H1 (cell line): ENCODE measurements around the gene GALT. TPM values are rescaled to one million over a fixed set of nuclear protein-coding genes. Genes with fewer than 3 reads are reported as not detected.

Source experiments
- CTCF ChIA-PET: fragments of 300-600 bp; sonication (Branson Sonifier 250); formaldehyde crosslinking; loops from one replicate; lab custom pipeline; 2021; ENCODE audit not compliant: partially characterized antibody; lab: Charles Lee
- POLR2A ChIA-PET: fragments of 300-600 bp; sonication (Branson Sonifier 250); formaldehyde crosslinking; loops from one replicate; lab custom pipeline; 2021; ENCODE audit warnings: inconsistent platforms; ENCODE audit not compliant: partially characterized antibody; lab: Charles Lee
- DNase-seq, 2 experiments: peaks; one replicate each; pipeline versions ENCODE4 v3.0.0 to v3.0.0-alpha.2; 2010 to 2022; ENCODE audit warnings: low spot score in 2 of 2, low read depth in 1 of 2, mixed read lengths in 1 of 2
- FAIRE-seq: peaks from 2 replicates; lab custom pipeline; 2011; peaks lifted over from hg19 to GRCh38; lab: Jason Lieb, UNC
- H2AFZ ChIP-seq: 2 replicates; pipeline ENCODE4 v1.8.1; 2012; ENCODE audit warnings: low read length, inconsistent platforms
- H2AK5ac ChIP-seq: 2 replicates; pipeline ENCODE4 v1.6.1; 2013; ENCODE audit warnings: low read depth, low read length
- H2BK120ac ChIP-seq: replicated peaks from 2 replicates; pipeline ENCODE3; 2013; ENCODE audit warnings: low read depth, low read length, inconsistent platforms
- H2BK12ac ChIP-seq: 2 replicates; pipeline ENCODE4 v1.6.1; 2013; ENCODE audit warnings: low read depth, low read length
- H2BK15ac ChIP-seq: 2 replicates; pipeline ENCODE4 v1.6.1; 2013; ENCODE audit warnings: low read length
- H2BK20ac ChIP-seq: 2 replicates; pipeline ENCODE4 v1.6.1; 2013; ENCODE audit warnings: low read length
- H2BK5ac ChIP-seq: 2 replicates; pipeline ENCODE4 v1.6.1; 2013; ENCODE audit warnings: low read depth, low read length
- H3K14ac ChIP-seq: 2 replicates; pipeline ENCODE4 v1.6.1; 2013; ENCODE audit warnings: inconsistent platforms; ENCODE audit not compliant: insufficient read length
- H3K18ac ChIP-seq: 2 replicates; pipeline ENCODE4 v1.6.1; 2013; ENCODE audit warnings: low read length; ENCODE audit errors: extremely low read depth
- H3K23ac ChIP-seq: 2 replicates; pipeline ENCODE4 v1.6.1; 2013; ENCODE audit warnings: inconsistent platforms; ENCODE audit not compliant: insufficient read length
- H3K23me2 ChIP-seq: 2 replicates; pipeline ENCODE4 v1.6.1; 2013; ENCODE audit warnings: low read depth, low read length
- H3K27ac ChIP-seq: 2 replicates; pipeline ENCODE4 v1.6.1; 2011; ENCODE audit warnings: low read depth, low read length, inconsistent platforms
- H3K27me3 ChIP-seq, 4 experiments: replicated peaks in 1 of 4; 1 replicate in 1 of 4; 2 replicates in 3 of 4; pipeline versions ENCODE4 v1.6.1 to v1.8.1; 2011 to 2013; ENCODE audit warnings: low read length in 3 of 4, mild to moderate bottlenecking in 3 of 4, inconsistent platforms in 2 of 4, mixed read lengths in 2 of 4, moderate library complexity in 1 of 4; ENCODE audit not compliant: control insufficient read depth in 3 of 4, insufficient read depth in 3 of 4; ENCODE audit errors: extremely low read depth in 1 of 4
- H3K36me3 ChIP-seq, 4 experiments: 2 replicates each; pipeline versions ENCODE4 v1.6.1 to v1.8.1; 2011 to 2013; ENCODE audit warnings: mild to moderate bottlenecking in 4 of 4, low read length in 3 of 4, moderate library complexity in 2 of 4, control low read depth in 1 of 4, inconsistent platforms in 1 of 4; ENCODE audit not compliant: insufficient read depth in 4 of 4, control insufficient read depth in 2 of 4
- H3K4ac ChIP-seq: replicated peaks from 2 replicates; pipeline ENCODE3; 2013; ENCODE audit warnings: low read length, low read depth, mixed read lengths, inconsistent platforms; ENCODE audit not compliant: insufficient read length
- H3K4me1 ChIP-seq, 4 experiments: replicated peaks in 1 of 4; 1 replicate in 1 of 4; 2 replicates in 3 of 4; pipeline versions ENCODE4 v1.6.1 to v1.8.1; 2011 to 2013; ENCODE audit warnings: low read length in 3 of 4, inconsistent platforms in 2 of 4, mixed read lengths in 1 of 4; ENCODE audit not compliant: insufficient read depth in 4 of 4, control insufficient read depth in 3 of 4
- H3K4me2 ChIP-seq, 2 experiments: 2 replicates each; pipeline versions ENCODE4 v1.6.1 to v1.8.1; 2011 to 2013; ENCODE audit warnings: low read depth in 2 of 2, low read length in 2 of 2, control low read depth in 1 of 2, inconsistent platforms in 1 of 2, mild to moderate bottlenecking in 1 of 2; ENCODE audit not compliant: insufficient read depth in 1 of 2
- H3K4me3 ChIP-seq, 4 experiments: fragments of 200-600, 300-600 bp in 1 of 4; sonication (generic), shearing (Covaris generic), sonication (Bioruptor Twin) in 1 of 4; 2 replicates each; pipeline versions ENCODE4 v1.5.1 to v1.8.1; 2011 to 2016; ENCODE audit warnings: low read length in 4 of 4, low read depth in 3 of 4, control low read depth in 2 of 4, inconsistent platforms in 2 of 4, mild to moderate bottlenecking in 2 of 4, mixed read lengths in 1 of 4, moderate library complexity in 1 of 4; ENCODE audit not compliant: insufficient read depth in 2 of 4; ENCODE audit errors: extremely low read depth in 1 of 4
- H3K56ac ChIP-seq: replicated peaks from 2 replicates; pipeline ENCODE3; 2013; ENCODE audit warnings: low read depth, mild to moderate bottlenecking, mixed read lengths, low read length, inconsistent platforms; ENCODE audit not compliant: insufficient read length
- H3K79me1 ChIP-seq: 2 replicates; pipeline ENCODE4 v1.6.1; 2013; ENCODE audit warnings: low read depth, low read length, control low read depth
- H3K79me2 ChIP-seq, 2 experiments: 2 replicates each; pipeline versions ENCODE4 v1.6.1 to v1.8.1; 2012 to 2013; ENCODE audit warnings: low read length in 2 of 2, mild to moderate bottlenecking in 2 of 2, inconsistent platforms in 1 of 2; ENCODE audit not compliant: insufficient read depth in 2 of 2, control insufficient read depth in 1 of 2
- H3K9ac ChIP-seq, 4 experiments: replicated peaks in 1 of 4; 1 replicate in 1 of 4; 2 replicates in 3 of 4; pipeline versions ENCODE4 v1.6.1 to v1.8.1; 2011 to 2013; ENCODE audit warnings: low read depth in 3 of 4, low read length in 3 of 4, control low read depth in 2 of 4, mild to moderate bottlenecking in 2 of 4, moderate library complexity in 2 of 4, inconsistent platforms in 1 of 4; ENCODE audit errors: extremely low read depth in 1 of 4
- H3K9me3 ChIP-seq, 2 experiments: 2 replicates each; pipeline versions ENCODE4 v1.6.1 to v1.8.1; 2012 to 2013; ENCODE audit warnings: mild to moderate bottlenecking in 2 of 2, moderate library complexity in 2 of 2, control low read depth in 1 of 2, inconsistent platforms in 1 of 2, low read depth in 1 of 2, low read length in 1 of 2, mixed read lengths in 1 of 2; ENCODE audit not compliant: insufficient read depth in 2 of 2
- H4K20me1 ChIP-seq, 2 experiments: replicated peaks in 1 of 2; 2 replicates each; pipeline versions ENCODE3 to v1.8.1; 2011 to 2013; ENCODE audit warnings: inconsistent platforms in 2 of 2, low read length in 2 of 2, mild to moderate bottlenecking in 1 of 2; ENCODE audit not compliant: insufficient read depth in 2 of 2, control insufficient read depth in 1 of 2
- H4K5ac ChIP-seq: 2 replicates; pipeline ENCODE4 v1.6.1; 2013; ENCODE audit warnings: low read length, low read depth, mixed read lengths, inconsistent platforms; ENCODE audit not compliant: insufficient read length
- H4K8ac ChIP-seq: 2 replicates; pipeline ENCODE4 v1.8.0; 2013; ENCODE audit warnings: mild to moderate bottlenecking, moderate library complexity, low read length, inconsistent platforms; ENCODE audit not compliant: insufficient read depth; ENCODE audit errors: extremely low read depth
- H4K91ac ChIP-seq: replicated peaks from 2 replicates; pipeline ENCODE3; 2013; ENCODE audit warnings: low read length, mixed read lengths, inconsistent platforms; ENCODE audit not compliant: insufficient read length
- GABPA ChIP-seq: IDR thresholded peaks from 2 replicates; pipeline ENCODE4 v1.6.1; 2011; ENCODE audit warnings: mild to moderate bottlenecking, low read length, moderate library complexity, borderline replicate concordance; ENCODE audit not compliant: insufficient read depth
- SP1 ChIP-seq: IDR thresholded peaks from 2 replicates; pipeline ENCODE4 v1.6.1; 2011; ENCODE audit warnings: low read depth, low read length
- SP4 ChIP-seq: IDR thresholded peaks from 2 replicates; pipeline ENCODE4 v1.6.1; 2012; ENCODE audit warnings: low read length, inconsistent platforms
- SUZ12 ChIP-seq: fragments of 200-600 bp; sonication (generic); IDR thresholded peaks from 2 replicates; pipeline ENCODE4 v1.6.1; 2012; ENCODE audit warnings: mild to moderate bottlenecking, inconsistent platforms, low read length, moderate library complexity, mixed read lengths
- TAF1 ChIP-seq: IDR thresholded peaks from 2 replicates; pipeline ENCODE4 v1.6.1; 2011; ENCODE audit warnings: mild to moderate bottlenecking, low read depth, low read length
- TBP ChIP-seq: IDR thresholded peaks from 2 replicates; pipeline ENCODE4 v1.6.1; 2011; ENCODE audit warnings: low read depth, low read length, improper control_type of control experiment
- whole genome bisulfite sequencing, 2 experiments: shearing (Covaris generic) in 1 of 2; methylation state at CpG; one replicate each; pipeline versions ENCODE4 v1.1.6 to v1.1.7; 2013 to 2015; ENCODE audit warnings: low lambda C conversion rate in 2 of 2, mixed read lengths in 2 of 2, inconsistent platforms in 1 of 2, low coverage in 1 of 2, missing lambda C conversion rate in 1 of 2; ENCODE audit not compliant: insufficient replicate concordance in 2 of 2, insufficient coverage in 1 of 2, insufficient read length in 1 of 2; ENCODE audit errors: extremely low coverage in 1 of 2, missing lambda C conversion rate in 1 of 2; 5-methylcytosine and 5-hydroxymethylcytosine counted together
- polyA plus RNA-seq, 7 experiments: library from polyadenylated mRNA; depleted of rRNA in 3 of 7; stranded (reverse) in 5 of 7; unstranded in 2 of 7; fragments of >200 nt in 5 of 7; fragments of 200-250 nt in 2 of 7; gene quantifications; 1 replicate in 5 of 7; 2 replicates in 1 of 7; 4 replicates in 1 of 7; pipeline versions ENCODE4 v1.2.1 to v1.2.3, GENCODE V29; 2011 to 2013; ENCODE audit warnings: missing spikeins in 2 of 7, mixed read lengths in 2 of 7
- total RNA-seq: library from RNA; stranded (reverse); fragmentation: NEBNext Ultra II Directional; extraction: Animal tissue kit (Norgen Biotek cat#: 25700); gene quantifications from 2 replicates; pipeline ENCODE4 v1.2.1, GENCODE V29; 2021
- TF ChIP-seq, protein P1 (sequence below), 3 experiments: IDR thresholded peaks; 1 replicate in 2 of 3; 2 replicates in 1 of 3; pipeline versions ENCODE4 v1.5.1 to v1.6.1; 2011; ENCODE audit warnings: low read length in 3 of 3, mild to moderate bottlenecking in 3 of 3, inconsistent platforms in 2 of 3, low read depth in 1 of 3, moderate library complexity in 1 of 3; ENCODE audit not compliant: insufficient read depth in 1 of 3; ENCODE audit errors: control extremely low read depth in 1 of 3

GALT gene
- total and polyA plus RNA-seq, 2 of the 8 experiments (the other 6 are each of a cell fraction or from before 2014, with no cell fraction given) = 21.9 to 50.6 TPM

DNA sequence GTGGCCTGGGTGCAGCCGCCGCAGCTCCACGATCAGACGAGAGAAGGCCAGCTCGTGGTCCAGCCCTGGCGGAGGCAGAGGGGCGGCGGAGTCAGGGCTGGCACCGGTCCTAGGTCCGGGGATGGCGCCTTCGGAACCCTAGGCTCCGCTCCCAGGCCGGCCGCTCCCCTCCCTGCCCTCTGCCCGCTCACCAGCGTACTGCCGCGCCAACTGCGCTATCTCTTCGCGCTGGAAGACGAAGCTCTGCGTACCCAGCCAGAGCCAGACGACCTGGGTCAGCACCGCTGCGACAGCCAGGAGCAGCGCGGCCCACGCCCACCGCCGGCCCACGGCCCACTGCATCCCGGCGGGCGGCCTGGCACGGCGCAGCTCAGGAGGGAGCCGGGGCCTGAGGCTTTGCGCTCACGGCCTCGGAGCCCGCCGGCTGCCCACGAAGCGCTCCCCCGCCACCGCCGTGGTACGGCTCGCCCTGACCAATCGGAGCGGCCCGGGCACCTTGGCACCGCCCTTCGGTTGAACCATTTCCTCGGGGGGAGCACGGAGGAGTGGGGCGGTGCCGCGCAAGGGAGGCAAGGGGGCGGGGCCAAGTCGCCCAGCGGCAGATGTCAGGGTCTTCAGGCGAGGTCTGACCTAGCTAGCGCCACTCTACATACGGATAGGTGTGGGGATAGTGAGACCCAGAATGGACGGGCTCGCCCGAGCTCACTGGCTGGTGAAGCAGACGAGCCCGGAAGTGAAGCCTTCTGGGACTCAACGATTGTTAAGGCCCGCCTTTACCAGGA, 8.9 kb upstream of the GALT start, which contains the start of gene SIGMAR1:
Gene SIGMAR1 (minus strand): TSS at position 432 of the 782 bp plus-strand sequence. CDS start 90 bp downstream, at position 342.
- peak within 1 kb of the TSS; percentile 90; the same call in 1 of the 2 replicates for H2BK15ac ChIP-seq
- H3K4me2 ChIP-seq = peak within 1 kb of the TSS; percentile 84 to 91
- no peak within 1 kb of the TSS for H3K14ac ChIP-seq
- no peak within 1 kb of the TSS for H3K56ac ChIP-seq
- H3K9me3 ChIP-seq = no peaks in the 10 kb centered on the region
- H4K91ac ChIP-seq = peak within 1 kb of the TSS; percentile 72
- peak within 1 kb of the TSS; percentile 86; the same call in 1 of the 2 replicates for H2BK5ac ChIP-seq
- H3K79me2 ChIP-seq = peaks cover 0 to 11% of the 10 kb centered on the region in 2 experiments; a peak in 2 of 4 replicates
- H2BK20ac ChIP-seq = no peak within 1 kb of the TSS
- H3K4me1 ChIP-seq = peaks cover 2 to 11% (median 8%) of the 10 kb centered on the region in 4 experiments; a peak in 4 of 7 replicates
- peak within 1 kb of the TSS; percentile 77 for H4K8ac ChIP-seq
- peak within 1 kb of the TSS; percentile 68; the same call in 1 of the 2 replicates for H2BK12ac ChIP-seq
- peak within 1 kb of the TSS; percentile 97 for H3K18ac ChIP-seq
- DNase-seq (peak; percentile 63 to 96), FAIRE-seq (no peak)
- H3K9ac ChIP-seq = peak within 1 kb of the TSS; percentile 63 to 74 (median 70)
- H2AK5ac ChIP-seq = no peak within 1 kb of the TSS
- H4K5ac ChIP-seq = no peak within 1 kb of the TSS
- H3K79me1 ChIP-seq = peaks cover 10% of the 10 kb centered on the region
- no peak within 1 kb of the TSS; the same call in 1 of the 2 replicates for H2AFZ ChIP-seq
- H3K36me3 ChIP-seq = peaks cover 0 to 6% (median 2%) of the 10 kb centered on the region in 4 experiments; a peak in 3 of 8 replicates
- peak within 1 kb of the TSS; percentile 71 to 78 (median 77) for H3K4me3 ChIP-seq
- ChIA-PET CTCF (interaction anchor here (0.7 to 18.5 kb wide), 19 partner anchors 9 to 201 kb away, joined by 3 to 401 read pairs (median 4); partner anchors contain the start of genes ARID3C, CCL21, CCL27 and DCTN3), POLR2A (interaction anchor here (0.6 to 11.3 kb wide), 13 partner anchors 8 to 172 kb away, joined by 3 to 127 read pairs (median 4); partner anchors contain the start of genes GALT, IL11RA and RPP25L)
- no peak within 1 kb of the TSS for H3K23ac ChIP-seq
- H3K23me2 ChIP-seq = peaks cover 9% of the 10 kb centered on the region
- no peak within 1 kb of the TSS for H2BK120ac ChIP-seq
- H3K4ac ChIP-seq = peak within 1 kb of the TSS; percentile 88
- peaks cover 0 to 11% of the 10 kb centered on the region in 2 experiments for H4K20me1 ChIP-seq
- WGBS, 2 experiments = 2% methylated on average over 54 of the region's 74 CpGs; no CpG with 5 or more reads in 1 of the 2 experiments
- H3K27ac ChIP-seq = no peak within 1 kb of the TSS; the same call in 1 of the 2 replicates
- H3K27me3 ChIP-seq = peaks cover 0 to 6% (median 3%) of the 10 kb centered on the region in 4 experiments; a peak in 2 of 7 replicates
- no peak for TF ChIP-seq SUZ12
- 0 out of 2 replicates have a peak, but pooled peaks have one; percentile 10 for TF ChIP-seq GABPA
- TF ChIP-seq TAF1 = peak; percentile 67; the same call in 1 of the 2 replicates
- TF ChIP-seq, protein P1, sequence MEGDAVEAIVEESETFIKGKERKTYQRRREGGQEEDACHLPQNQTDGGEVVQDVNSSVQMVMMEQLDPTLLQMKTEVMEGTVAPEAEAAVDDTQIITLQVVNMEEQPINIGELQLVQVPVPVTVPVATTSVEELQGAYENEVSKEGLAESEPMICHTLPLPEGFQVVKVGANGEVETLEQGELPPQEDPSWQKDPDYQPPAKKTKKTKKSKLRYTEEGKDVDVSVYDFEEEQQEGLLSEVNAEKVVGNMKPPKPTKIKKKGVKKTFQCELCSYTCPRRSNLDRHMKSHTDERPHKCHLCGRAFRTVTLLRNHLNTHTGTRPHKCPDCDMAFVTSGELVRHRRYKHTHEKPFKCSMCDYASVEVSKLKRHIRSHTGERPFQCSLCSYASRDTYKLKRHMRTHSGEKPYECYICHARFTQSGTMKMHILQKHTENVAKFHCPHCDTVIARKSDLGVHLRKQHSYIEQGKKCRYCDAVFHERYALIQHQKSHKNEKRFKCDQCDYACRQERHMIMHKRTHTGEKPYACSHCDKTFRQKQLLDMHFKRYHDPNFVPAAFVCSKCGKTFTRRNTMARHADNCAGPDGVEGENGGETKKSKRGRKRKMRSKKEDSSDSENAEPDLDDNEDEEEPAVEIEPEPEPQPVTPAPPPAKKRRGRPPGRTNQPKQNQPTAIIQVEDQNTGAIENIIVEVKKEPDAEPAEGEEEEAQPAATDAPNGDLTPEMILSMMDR (IDR thresholded peaks at IDR 0.05; ENCODE audit: control extremely low read depth in 1 of 3, insufficient read depth in 1 of 3, low read depth in 1 of 3, low read length in 3 of 3) = no peak
- peak; percentile 72; the same call in 1 of the 2 replicates for TF ChIP-seq SP1
- peak; percentile 58 for TF ChIP-seq TBP
- peak; percentile 83; the same call in 1 of the 2 replicates for TF ChIP-seq SP4
